Hepatic stellate cell (primary cell): Measurements from ENCODE around the gene COLEC12.
"Not testable (repeated sequence)": the region's sequence is repeated elsewhere in the genome, so short reads cannot be mapped to it uniquely, and the experiment has no call there.

ENCODE experiments used
- DNase-seq: peaks from one replicate; pipeline ENCODE4 v3.0.0; 2011; ENCODE audit warnings: low spot score

The COLEC12 gene

DNA sequence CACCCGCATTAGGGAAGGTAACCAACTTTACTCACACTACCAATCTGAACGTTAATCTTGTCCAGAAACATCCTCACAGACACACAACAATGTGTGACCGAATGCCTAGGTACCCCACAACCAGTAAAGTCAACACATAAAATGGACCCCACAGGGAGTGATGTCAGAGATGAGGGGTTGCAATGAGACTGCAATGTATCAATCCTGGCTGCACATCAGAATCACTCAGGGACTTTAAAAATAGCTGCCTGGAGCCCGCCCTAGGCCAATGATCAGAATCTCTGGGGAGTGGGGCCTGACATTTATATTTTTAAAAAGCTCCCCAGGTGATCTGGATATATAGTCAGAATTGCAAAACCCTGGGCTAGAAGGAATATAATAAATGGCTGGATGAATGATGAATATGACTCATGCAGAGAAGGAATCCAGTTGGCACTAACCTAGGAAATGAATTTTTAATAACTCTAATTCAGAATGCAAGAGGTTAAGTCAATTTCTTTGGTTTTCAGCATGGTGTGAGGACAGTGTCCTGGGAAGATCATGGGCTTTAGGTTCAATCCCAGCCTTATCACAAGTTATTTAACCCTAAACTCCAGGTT is 92.8 kb downstream of the COLEC12 start:
- no peak for DNase-seq

DNA sequence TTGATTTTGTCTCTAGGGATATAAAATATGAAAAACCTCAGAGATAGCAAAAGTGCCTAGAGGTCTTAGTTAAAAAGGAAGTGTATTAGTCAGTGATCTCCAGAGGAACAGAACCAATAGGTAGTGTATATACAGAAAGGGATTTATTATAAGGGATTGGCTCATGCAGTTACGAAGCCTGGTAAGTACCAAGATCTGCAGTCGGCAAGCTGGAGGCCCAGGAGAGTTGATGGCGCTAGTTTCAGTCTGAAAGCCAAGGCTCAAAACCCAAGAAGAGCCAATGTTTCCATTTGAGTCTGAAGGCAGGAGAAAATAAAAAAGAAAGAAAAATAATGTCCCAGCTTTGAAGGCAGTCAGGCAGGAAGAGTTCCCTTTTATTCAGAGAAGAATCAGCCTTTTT is 93.3 kb downstream of the COLEC12 start:
- no peak for DNase-seq

DNA sequence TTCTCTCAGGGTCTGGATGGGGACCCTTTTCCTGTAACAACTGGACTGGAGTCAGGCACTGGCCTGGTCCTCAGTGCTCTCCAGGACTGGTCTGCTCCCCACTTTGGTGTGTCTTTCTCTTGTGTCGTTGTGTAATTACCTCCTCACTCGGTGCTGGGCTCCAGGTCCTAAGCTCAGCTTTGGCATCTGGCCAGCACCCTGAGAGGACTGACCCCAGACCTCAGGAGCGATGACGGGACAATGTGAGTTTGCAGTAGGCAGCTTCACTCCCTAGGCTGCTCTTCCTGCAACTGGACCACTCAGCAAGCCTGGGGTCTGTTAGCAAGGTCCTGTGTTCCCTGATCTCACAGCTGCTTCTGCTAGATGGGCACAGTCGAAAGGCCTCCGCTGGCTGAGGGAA is 93.8 kb downstream of the COLEC12 start:
- DNase-seq, result no peak

DNA sequence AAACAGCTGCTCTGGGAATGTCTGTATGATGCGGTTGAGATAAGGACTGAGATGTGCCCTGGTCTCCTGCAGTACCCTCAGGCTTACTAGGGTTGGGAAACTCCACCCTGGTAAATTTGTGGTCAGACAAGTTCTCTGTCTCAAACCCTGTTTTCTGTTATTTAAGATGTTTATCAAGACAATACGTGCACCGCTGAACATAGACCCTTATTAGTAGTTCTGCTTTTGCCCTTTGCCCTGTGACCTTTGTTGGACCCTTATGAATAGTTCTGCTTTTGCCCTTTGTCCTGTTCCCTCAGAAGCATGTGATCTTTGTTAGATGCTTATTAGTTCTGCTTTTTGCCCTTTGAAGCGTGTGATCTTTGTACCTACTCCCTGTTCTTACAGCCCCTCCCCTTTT is 95.5 kb downstream of the COLEC12 start:
- not testable (repeated sequence) for DNase-seq

DNA sequence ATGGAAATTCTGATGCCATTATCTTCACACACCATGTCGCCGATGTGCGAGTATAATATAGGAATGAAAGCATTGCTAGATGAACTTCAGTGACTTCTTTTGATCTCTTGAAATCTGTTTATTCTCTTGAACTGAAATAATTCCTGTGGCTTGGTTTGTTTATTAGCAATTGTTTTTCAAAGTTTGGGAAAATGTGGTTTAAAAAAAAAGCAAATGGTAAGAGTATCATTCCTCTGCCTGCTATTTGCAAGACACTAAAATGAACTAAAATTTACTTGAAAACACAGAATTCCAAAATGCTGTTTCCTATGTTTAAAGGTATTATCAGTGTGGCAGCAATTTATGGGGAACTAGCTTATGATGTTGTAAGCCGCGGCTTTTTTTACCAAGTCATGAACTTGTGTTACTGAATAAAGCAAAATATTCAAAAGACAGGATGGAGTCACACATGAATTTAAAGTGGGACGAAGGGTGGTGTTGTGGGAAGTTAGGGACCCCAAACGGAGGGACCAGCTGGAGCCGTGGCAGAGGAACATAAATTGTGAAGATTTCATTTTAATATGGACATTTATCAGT is 96.4 kb downstream of the COLEC12 start:
- no peak for DNase-seq

DNA sequence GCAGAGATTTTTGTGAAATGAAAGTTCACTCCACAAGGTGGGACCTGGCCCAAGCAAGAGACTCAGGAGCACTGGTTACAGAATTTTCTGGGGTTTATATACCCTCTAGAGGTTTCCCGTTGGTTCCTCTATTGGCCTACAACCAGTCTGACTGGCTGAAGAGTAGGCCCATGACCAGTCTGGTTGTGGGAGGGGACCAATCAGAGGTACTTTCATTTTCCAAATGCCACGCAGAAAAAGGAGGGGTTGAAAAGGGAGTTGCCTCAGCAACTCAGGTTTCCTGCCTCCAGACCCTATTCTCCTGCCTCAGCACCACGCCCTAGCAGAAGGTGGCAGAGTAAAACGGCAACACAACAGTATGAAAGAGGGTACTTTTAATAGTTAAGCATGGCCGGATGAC is 98.4 kb downstream of the COLEC12 start:
- DNase-seq, result no peak

DNA sequence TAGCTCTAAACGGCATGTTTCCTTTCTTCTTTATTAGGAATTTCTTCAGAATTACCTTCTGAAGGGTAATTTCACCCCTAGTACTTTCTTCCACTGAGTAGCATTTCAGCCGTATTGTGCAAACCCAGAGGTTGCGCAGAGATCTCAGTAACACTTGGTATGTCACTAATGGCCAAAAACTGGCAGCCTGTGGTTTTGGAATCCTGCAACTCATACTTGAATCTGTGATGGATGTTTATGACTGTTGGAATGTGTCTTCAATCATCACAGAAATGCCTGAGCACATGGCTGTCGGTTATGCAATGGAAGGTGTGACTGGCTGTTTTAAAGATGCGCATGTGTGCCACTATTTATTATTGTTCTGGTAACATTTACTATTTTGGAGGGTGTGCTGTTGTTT is 100.0 kb downstream of the COLEC12 start:
- no peak for DNase-seq

DNA sequence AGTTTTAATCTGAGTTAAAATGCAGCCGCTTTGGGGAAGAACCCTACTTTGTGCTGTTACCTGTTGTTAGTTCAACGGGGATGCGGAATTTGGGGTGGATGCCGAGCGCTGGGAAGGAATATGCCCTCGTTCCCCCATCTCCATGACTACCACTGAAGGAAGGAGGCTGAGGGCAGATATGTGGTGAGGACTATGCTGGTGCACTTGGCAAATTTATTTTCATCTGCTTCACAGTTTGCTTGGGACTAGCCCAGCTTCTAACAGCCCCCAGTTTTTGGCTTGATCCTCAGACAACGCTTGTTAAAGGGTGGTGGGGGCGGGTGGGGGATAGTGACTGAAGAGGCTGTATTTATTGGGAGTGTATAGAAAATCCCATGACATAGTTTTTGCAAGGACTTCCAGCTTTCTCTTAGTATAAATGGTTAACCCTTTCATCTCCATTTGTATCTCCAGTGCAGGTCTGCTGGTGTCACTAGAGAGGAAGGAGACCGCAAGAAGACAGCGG is 100.8 kb downstream of the COLEC12 start:
- DNase-seq, result no peak

DNA sequence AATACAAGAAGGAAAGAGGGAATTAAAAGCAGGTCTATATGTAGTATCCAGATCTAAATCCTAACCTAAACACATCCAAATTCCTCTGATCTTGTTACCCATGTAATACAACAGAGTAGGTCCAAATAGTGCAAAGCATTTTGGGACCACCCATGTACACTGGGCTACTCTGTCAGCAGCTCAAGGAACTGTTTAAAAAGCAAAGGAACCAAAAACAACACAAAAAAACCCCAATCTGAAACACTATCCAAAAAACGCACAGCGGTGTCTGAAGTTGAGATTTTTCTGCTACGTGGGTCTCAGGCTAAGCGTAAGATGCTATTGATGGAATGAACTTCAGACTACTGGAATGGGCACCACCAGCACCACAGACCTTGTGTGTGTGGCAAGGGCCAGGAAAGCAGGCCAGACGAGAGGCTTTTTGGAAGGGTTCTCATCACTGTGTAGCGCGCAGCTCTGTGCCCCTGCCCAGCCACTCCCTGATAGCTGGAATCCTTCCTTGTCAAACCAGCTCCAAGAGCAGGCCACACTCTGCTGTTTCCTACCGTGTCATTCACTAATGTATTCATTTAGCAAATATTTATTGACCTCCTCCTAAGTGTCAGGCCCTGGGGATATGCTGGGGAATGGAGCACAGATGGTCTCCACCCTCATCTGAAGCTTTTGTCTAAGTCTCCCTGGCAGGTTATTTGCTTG is 101.4 kb downstream of the COLEC12 start:
- DNase-seq, result no peak

DNA sequence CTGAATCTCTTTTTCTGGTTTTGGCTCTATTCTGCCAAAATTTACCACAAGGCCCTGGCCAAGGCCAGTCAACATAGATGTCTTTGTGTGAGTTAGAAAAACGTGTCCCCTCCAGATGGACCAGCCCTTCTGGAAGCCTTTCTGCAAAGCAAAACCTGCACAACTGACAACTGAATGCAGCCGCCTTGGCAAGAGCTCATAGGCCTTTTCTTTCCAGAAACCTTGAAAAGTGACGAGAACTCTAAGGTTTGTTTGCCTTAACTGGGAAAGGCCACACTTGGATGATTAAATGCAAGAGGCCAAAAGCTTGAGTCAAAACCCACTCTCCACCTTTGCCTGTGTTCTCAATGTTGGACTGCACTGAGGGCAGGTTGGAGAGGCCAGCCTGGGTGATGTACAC is 103.9 kb downstream of the COLEC12 start:
- no peak for DNase-seq

DNA sequence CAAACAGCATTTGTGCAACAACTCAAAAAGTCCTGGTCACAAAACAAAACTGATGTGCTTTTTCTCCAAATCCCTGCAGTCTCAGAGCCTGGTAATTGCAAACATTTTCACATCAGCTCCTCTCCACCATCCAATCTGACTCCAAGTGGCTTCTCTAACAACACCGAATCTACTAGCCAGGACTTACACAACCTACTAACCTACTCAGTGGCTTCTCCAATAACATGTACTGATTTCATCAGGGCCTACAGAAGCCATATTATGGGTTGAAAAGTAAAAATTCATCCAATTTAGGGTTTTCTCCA is 104.3 kb downstream of the COLEC12 start:
- no peak for DNase-seq

DNA sequence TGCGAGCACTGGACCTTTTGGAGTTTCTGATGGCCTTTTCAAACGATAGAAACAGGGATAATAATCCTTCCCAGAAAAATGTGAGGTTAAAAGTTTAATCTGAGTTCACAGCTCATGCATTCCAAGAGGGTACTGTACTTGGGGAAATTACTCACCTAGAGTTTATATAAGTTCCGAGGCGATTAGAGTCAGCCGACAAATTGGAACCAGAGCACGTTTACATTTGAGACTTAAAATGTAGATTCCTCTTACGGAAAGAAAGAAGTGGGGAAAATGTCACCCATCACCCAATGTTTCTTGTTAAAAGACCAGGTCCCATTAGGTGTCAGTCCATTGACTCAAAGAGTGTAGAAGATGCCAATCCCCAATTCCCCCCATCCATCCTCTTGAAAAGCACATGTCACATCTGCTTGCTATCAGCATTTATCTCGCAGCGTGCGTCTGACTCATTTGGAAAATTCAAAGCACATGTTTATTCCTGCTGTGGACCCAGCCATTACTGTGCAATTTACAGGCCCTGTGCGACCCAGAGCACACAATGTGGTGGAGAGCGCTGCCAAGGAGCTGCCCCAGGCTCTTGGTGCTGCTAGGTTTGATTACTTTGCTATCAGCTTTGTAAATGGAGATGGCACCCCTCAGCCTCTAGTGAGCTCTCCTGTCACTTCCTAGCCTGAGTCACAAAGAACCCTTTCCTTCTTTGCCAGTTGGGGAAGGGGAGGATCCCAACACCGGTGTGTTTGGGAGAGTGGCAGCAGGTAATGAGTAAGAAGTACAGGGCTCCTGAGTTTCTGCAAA is 104.8 kb downstream of the COLEC12 start:
- no peak for DNase-seq

DNA sequence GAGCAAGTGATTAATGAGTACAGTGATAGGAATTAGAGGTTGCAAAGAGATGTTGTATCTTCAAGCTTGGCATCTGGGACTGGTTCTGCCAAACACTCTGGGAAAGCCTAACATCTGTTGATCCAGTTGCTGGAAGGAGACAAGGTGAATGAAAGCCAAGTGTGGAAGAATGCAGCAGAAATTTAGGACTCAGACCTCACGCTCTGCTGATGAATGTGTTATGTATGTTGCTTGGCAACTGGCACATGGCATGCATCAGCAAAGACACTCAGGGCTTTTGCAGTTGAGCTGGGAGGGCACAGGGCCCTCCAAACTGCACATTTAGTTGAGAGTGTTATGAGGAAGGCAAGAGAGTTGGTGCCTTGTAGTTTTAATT is 105.5 kb downstream of the COLEC12 start:
- DNase-seq, result no peak

DNA sequence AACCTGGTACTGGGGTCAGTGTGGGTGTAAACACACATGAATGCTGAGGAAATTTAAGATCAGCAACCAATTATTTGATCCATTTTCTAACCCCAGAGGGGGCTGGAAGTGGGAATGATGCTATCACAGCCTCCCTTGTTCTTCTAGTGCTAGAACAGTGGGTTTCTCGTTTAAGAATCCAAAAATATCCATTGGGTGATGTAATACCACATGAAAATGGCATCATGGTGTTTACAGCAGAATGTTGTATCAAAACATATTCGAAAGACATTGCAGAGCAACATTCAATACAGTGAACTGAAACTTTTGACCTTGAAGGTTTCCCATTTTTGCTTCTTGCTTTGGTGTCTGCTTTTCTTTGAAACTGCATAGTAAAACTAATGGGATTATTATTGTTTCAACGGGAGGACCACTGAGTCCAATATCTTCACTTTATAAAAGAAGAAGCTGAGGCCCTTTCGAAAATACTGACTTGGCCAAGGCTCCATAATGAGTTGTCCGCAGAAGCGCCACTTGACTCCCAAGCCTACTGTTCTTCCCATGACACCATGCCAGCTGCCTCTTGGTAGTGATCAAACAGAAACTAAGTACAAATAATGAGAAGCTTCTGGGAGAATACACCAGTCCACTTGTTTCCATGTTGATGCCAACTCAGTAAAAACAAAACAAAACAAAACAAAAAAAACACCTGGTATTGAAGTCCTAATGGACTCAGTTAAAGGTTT is 106.1 kb downstream of the COLEC12 start:
- no peak for DNase-seq

DNA sequence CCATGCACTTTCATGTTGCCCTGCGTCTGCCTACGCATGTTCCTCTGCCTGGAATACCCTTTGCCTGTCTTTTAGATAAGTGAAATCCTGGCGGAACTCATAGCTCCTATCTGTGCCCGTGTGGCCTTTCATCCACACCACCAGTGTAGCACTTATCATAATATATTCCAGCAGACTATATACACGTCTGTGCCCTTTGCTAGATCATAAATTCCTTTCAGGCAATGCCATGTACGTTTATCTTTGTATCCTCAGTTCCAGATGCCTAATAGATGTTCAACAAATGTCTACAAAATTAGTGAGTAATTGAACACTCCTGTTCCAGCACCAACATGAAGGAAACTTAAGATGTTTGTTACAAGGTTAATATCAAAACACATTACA is 106.9 kb downstream of the COLEC12 start:
- no peak for DNase-seq

DNA sequence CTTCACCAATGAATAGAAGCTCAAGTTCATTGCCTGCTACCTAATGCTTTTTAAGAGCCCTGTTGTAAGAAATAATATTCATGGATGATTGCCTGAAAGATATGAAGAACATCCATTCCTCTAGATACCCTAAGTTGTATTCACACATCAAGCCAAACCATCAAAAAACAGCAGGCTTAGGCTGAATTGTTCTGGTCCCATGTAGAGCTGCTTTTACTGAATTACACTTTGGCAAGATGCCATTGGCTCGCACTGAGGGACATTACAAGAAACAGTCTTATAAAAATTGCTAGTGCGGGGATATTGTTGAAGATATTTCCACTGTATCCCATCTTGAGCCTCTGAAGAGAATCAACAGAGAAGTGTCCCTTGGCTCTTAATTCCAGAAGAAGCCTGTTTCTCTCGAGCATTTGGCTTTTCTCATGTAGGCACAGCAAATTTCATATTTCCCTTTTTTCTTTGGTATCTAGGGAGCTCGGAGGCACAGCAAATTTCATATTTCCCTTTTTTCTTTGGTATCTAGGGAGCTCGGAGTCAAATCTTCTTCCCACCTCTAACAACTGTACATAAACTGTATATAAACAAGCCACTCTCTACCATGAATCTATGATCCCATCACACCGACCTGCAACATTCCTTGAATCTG is 107.5 kb downstream of the COLEC12 start:
- no peak for DNase-seq

DNA sequence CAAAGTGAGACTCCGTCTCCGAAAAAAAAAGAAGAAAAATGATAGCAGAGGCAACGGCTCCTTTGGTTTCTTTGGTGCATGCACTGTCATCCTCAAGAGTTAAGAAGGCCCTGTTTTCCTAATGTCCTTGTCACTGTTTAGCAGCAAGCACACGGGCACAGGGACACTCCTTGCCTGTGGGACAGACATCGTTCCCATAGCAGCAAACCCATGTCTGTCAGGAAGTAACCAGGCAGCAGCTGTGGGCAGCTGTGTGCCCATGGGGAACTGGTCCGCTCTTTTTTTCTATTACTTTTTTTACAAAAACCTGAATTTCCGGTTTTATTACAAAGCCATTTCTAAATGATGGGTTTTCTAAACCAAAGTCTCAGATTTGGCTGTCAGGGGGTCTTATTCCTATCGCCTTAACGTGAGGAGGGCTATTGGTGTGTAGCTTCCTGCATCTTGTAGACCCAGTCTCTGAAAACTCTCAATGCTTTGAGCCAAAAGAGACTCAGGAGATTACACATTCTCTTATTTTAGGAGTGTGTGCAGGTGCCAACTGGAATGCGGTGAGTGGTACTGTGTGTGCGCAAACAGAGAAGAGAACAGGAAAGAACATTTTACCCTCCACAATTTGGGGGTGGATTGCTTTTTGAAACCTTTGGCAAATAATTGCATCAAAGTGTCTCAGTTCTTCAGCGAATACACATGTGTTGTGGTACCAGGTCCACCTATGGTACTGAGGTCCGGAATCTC is 109.6 kb downstream of the COLEC12 start:
- DNase-seq, result no peak

DNA sequence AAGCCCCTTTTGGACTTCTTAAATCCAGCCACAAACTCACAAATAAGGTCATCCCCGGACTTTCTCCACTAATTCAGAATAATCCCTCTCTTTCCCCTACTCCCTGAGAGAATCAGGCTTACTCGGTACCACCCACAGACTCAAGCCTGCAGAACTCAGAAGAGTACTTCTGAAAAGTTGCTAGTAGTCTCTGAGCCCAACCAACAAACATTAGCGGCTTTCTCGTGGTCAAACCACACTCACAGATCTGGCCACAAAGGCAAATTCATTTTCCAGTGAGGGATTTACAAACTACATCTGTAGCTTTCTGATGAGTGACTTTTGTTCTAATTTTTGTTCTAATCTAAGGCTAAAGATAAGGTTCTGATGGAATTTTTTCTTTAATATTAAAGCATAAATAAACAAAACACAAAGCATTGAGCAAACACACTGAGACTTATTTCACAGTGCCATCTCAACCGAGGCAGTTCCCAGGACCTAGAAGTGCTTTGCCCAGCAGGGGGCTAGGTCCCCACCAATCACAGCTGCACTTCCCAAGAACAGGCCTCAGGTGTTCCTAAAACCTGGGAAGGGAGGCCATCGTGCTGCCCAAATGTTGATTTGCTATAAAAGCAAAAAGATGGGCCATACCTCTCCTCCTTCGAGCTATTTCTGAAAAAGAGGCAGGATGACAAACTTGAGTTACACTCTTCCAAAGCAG is 110.7 kb downstream of the COLEC12 start:
- DNase-seq, result no peak

DNA sequence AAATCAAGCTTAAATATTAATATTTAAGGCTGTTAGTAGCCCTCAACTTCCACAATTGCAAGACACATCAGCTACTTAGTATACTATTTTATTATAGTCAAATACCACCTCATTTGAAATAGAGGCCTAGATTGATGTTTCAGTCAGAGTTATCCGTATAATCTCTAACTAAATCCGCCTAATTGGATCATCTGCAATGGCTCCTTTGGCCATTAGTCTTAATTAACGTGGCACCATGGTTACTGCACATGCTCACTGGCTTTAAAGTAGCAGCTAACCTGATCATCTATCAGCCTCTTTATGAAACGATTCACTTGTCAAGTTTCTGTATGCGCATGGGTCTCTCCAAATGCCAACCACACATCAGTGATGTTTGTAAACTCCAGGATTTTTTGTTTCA is 112.3 kb downstream of the COLEC12 start:
- DNase-seq, result no peak

DNA sequence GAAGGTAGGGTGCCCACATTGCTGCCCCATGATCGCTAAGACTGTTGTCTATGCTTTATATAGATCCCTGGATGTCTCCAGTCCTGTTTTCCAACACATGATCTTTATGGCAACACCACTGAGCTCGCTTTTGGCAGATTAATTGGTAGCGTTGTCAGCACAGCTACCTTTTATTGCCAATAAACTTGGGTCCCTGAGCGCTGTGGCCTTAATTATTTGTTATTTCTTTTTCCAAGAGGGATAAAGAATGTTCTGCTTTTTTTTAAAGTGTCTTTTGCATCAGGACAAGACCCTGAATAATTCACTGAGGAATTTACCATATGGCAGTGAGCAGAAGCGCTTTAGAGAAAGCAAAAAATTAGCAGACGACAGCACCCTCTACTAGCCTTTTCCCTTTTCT is 113.5 kb downstream of the COLEC12 start:
- no peak for DNase-seq

DNA sequence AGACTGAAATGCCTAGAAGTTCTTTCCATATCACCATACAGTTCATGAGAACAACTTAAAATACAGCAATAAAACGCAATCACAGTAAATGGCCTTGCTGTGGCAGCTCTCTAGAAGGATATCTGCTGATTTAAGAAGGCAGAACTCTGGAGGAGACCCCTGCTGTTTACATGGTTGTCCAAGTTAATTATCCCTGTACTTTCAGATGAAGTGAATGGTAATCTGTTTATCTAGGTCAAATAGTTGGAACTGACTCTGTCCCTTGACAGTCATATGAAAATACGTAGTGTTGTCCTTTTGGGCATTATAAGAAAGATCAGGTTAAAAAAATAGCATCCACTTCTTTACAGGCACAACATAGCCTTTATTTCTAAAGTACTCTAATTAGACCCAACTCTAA is 115.6 kb downstream of the COLEC12 start:
- no peak for DNase-seq
